IMR-90 (cell line): Measurements from ENCODE around the gene HDGFL2. TPM values are rescaled to one million over a fixed set of nuclear protein-coding genes. Genes with fewer than 3 reads are reported as not detected.

Source experiments
- ATAC-seq: fragments of 200-7000 bp; cut with Tn5 transposase; 2 replicates; pipeline ENCODE4 v1.9.1; 2020; ENCODE audit warnings: low read depth, mild to moderate bottlenecking, moderate library complexity
- BruUV-seq: library from RNA; stranded (reverse); fragments of 400-500 nt; replicated peaks from 2 replicates; lab custom pipeline; 2021; lab: Mats Ljungman, UMichigan
- CTCF ChIA-PET: fragments of 300-600 bp; formaldehyde crosslinking; extraction: SDS; loops from one replicate; lab custom pipeline; 2021; ENCODE audit warnings: antibody characterized with exemption; lab: Yijun Ruan, JAX
- POLR2A ChIA-PET: fragments of 300-600 bp; sonication (Branson Sonifier 250); formaldehyde crosslinking; loops from one replicate; lab custom pipeline; 2022; ENCODE audit warnings: antibody characterized with exemption; ENCODE audit not compliant: unreplicated experiment; lab: Charles Lee
- DNase-seq: peaks from one replicate; pipeline ENCODE4 v3.0.0; 2013
- H2AFZ ChIP-seq: replicated peaks from 2 replicates; pipeline ENCODE3; 2013; ENCODE audit warnings: low read length, mild to moderate bottlenecking; ENCODE audit not compliant: poor library complexity
- H2AK5ac ChIP-seq: 2 replicates; pipeline ENCODE4 v1.6.1; 2013; ENCODE audit warnings: low read depth, low read length, inconsistent platforms
- H2AK9ac ChIP-seq: replicated peaks from 2 replicates; pipeline ENCODE3; 2013; ENCODE audit warnings: mild to moderate bottlenecking, low read depth, low read length, moderate library complexity; ENCODE audit not compliant: poor library complexity
- H2BK120ac ChIP-seq: 2 replicates; pipeline ENCODE4 v1.6.1; 2013; ENCODE audit warnings: low read depth, low read length, inconsistent platforms
- H2BK15ac ChIP-seq: 3 replicates; pipeline ENCODE4 v1.6.1; 2013; ENCODE audit warnings: low read depth, low read length, inconsistent platforms
- H2BK20ac ChIP-seq: 2 replicates; pipeline ENCODE4 v1.6.1; 2013; ENCODE audit warnings: low read depth, mild to moderate bottlenecking, inconsistent platforms, low read length, moderate library complexity
- H2BK5ac ChIP-seq: 2 replicates; pipeline ENCODE4 v1.6.1; 2013; ENCODE audit warnings: mild to moderate bottlenecking, low read depth, low read length, inconsistent platforms; ENCODE audit not compliant: poor library complexity, severe bottlenecking
- H3K14ac ChIP-seq: replicated peaks from 2 replicates; pipeline ENCODE4 v1.6.1; 2013; ENCODE audit warnings: low read depth, low read length, inconsistent platforms
- H3K18ac ChIP-seq: 2 replicates; pipeline ENCODE4 v1.6.1; 2013; ENCODE audit warnings: low read depth, low read length, control low read depth
- H3K23ac ChIP-seq: 2 replicates; pipeline ENCODE4 v1.6.1; 2013; ENCODE audit warnings: low read depth, low read length, inconsistent platforms
- H3K27ac ChIP-seq: 2 replicates; pipeline ENCODE4 v1.5.1; 2013; ENCODE audit warnings: mild to moderate bottlenecking, control low read depth, low read length; ENCODE audit not compliant: insufficient read depth
- H3K27me3 ChIP-seq: 2 replicates; pipeline ENCODE4 v1.6.1; 2013; ENCODE audit warnings: low read length; ENCODE audit not compliant: control insufficient read depth, insufficient read depth
- H3K36me3 ChIP-seq: 2 replicates; pipeline ENCODE4 v1.6.1; 2013; ENCODE audit warnings: low read length, mixed read lengths; ENCODE audit not compliant: control insufficient read depth, insufficient read depth
- H3K4ac ChIP-seq: 2 replicates; pipeline ENCODE4 v1.6.1; 2013; ENCODE audit warnings: low read depth, low read length, inconsistent platforms
- H3K4me1 ChIP-seq: 2 replicates; pipeline ENCODE4 v1.6.1; 2013; ENCODE audit warnings: low read length, mixed read lengths; ENCODE audit not compliant: control insufficient read depth, insufficient read depth
- H3K4me2 ChIP-seq: 2 replicates; pipeline ENCODE4 v1.6.1; 2013; ENCODE audit warnings: low read depth, mild to moderate bottlenecking, control low read depth, low read length, moderate library complexity
- H3K4me3 ChIP-seq: 2 replicates; pipeline ENCODE4 v1.5.1; 2013; ENCODE audit warnings: low read depth, mild to moderate bottlenecking, control low read depth, low read length, moderate library complexity; ENCODE audit not compliant: insufficient read depth
- H3K56ac ChIP-seq: 2 replicates; pipeline ENCODE4 v1.6.1; 2013; ENCODE audit warnings: low read length, inconsistent platforms; ENCODE audit not compliant: insufficient read depth; ENCODE audit errors: extremely low read depth
- H3K79me1 ChIP-seq, 2 experiments: 2 replicates each; pipeline ENCODE4 v1.6.1; 2013; ENCODE audit warnings: low read length in 2 of 2, inconsistent platforms in 1 of 2, low read depth in 1 of 2
- H3K9ac ChIP-seq: 2 replicates; pipeline ENCODE4 v1.6.1; 2013; ENCODE audit warnings: low read depth, low read length, control low read depth
- H3K9me1 ChIP-seq: 2 replicates; pipeline ENCODE4 v1.6.1; 2013; ENCODE audit warnings: low read length, inconsistent platforms; ENCODE audit not compliant: insufficient read depth
- H3K9me3 ChIP-seq: 2 replicates; pipeline ENCODE4 v1.6.1; 2013; ENCODE audit warnings: low read length; ENCODE audit not compliant: control insufficient read depth, insufficient read depth
- H4K20me1 ChIP-seq: 2 replicates; pipeline ENCODE4 v1.6.1; 2013; ENCODE audit warnings: low read length, inconsistent platforms; ENCODE audit not compliant: insufficient read depth
- H4K5ac ChIP-seq: 2 replicates; pipeline ENCODE4 v1.6.1; 2013; ENCODE audit warnings: mild to moderate bottlenecking, low read depth, low read length, control low read depth
- H4K8ac ChIP-seq, 2 experiments: 2 replicates each; pipeline ENCODE4 v1.6.1; 2013; ENCODE audit warnings: low read depth in 2 of 2, low read length in 2 of 2, control low read depth in 1 of 2, inconsistent platforms in 1 of 2
- H4K91ac ChIP-seq: 2 replicates; pipeline ENCODE4 v1.6.1; 2013; ENCODE audit warnings: low read depth, low read length, inconsistent platforms; ENCODE audit not compliant: insufficient read depth
- CTCF ChIP-seq: conservative IDR thresholded peaks from 2 replicates; pipeline ENCODE4 v1.5.1; 2012; ENCODE audit warnings: mild to moderate bottlenecking, low read depth, low read length, improper control_type of control experiment
- ELK1 ChIP-seq: fragments of 150-350 bp; IDR thresholded peaks from 2 replicates; pipeline ENCODE4 v1.6.1; 2016; ENCODE audit warnings: low read depth, mild to moderate bottlenecking, low read length, moderate library complexity, borderline replicate concordance
- FOS ChIP-seq: fragments of 150-350 bp; IDR thresholded peaks from 2 replicates; pipeline ENCODE4 v1.6.1; 2016; ENCODE audit warnings: low read depth, low read length
- RAD21 ChIP-seq: IDR thresholded peaks from 2 replicates; pipeline ENCODE4 v1.6.1; 2012; ENCODE audit warnings: low read length, improper control_type of control experiment
- RFX5 ChIP-seq: IDR thresholded peaks from 2 replicates; pipeline ENCODE4 v1.8.0; 2012; ENCODE audit warnings: low read depth, mild to moderate bottlenecking, low read length, moderate library complexity
- whole genome bisulfite sequencing, 2 experiments: methylation state at CpG; one replicate each; pipeline versions ENCODE4 v1.1.5 to v1.1.7; 2013; ENCODE audit warnings: missing lambda C conversion rate in 2 of 2; ENCODE audit not compliant: insufficient read length in 1 of 2; ENCODE audit errors: extremely low coverage in 2 of 2; 5-methylcytosine and 5-hydroxymethylcytosine counted together
- dilution Hi-C: fragments of 300-500 bp; cut with HindIII; formaldehyde crosslinking; loops from one replicate; pipeline ENCODE4 v1.14.3; 2018; ENCODE audit warnings: low sequenced_read_pairs; ENCODE audit not compliant: unreplicated experiment
- in situ Hi-C: fragments of 300-500 bp; cut with MboI; formaldehyde crosslinking; loops from 3 replicates; pipeline ENCODE4 v1.14.3; 2019; ENCODE audit warnings: low sequenced_read_pairs, inconsistent platforms, mixed read lengths
- intact Hi-C: fragments of 100-400 bp; cut with micrococcal nuclease; formaldehyde crosslinking; loops from 2 replicates; pipeline ENCODE4 v1.10.0; 2022
- polyA plus RNA-seq, 3 experiments: library from polyadenylated mRNA; depleted of rRNA; stranded (reverse); fragments of >200 nt; gene quantifications; 2 replicates each; pipeline ENCODE4 v1.2.3, GENCODE V29; 2012; ENCODE audit warnings: low replicate concordance in 1 of 3
- total RNA-seq: library from RNA; depleted of rRNA; stranded (reverse); fragments of >200 nt; gene quantifications from 2 replicates; pipeline ENCODE4 v1.2.3, GENCODE V29; 2012
- TF ChIP-seq, protein P1 (sequence below): fragments of 150-350 bp; IDR thresholded peaks from 2 replicates; pipeline ENCODE4 v1.6.1; 2017; ENCODE audit warnings: mild to moderate bottlenecking, antibody characterized with exemption, low read length, low read depth

HDGFL2 gene
- total and polyA plus RNA-seq, 2 of the 4 experiments (the other 2 are of a cell fraction): 35.8 to 48.5 TPM

DNA sequence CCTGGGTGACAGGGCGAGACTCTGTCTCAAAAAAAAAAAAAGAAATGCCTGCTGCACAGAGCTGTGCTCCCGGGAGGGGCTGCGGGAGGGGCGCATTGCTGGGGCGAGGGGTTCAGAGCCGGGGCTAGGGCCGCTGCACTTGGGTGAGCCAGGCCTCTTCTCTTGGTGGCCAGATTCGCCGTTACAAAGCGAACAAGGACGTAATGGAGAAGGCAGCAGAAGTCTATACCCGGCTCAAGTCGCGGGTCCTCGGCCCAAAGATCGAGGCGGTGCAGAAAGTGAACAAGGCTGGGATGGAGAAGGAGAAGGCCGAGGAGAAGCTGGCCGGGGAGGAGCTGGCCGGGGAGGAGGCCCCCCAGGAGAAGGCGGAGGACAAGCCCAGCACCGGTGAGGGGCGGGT is 27.2 kb downstream of the HDGFL2 start:
- Histone ChIP-seq H2AK5ac (no peak overlapping the region), H3K27ac (no peak overlapping the region), H3K56ac (no peak overlapping the region), H2BK15ac (no peak overlapping the region), H3K14ac (no peak overlapping the region), H3K9me1 (no peaks in the 10 kb centered on the region), H2AFZ (no peak overlapping the region), H4K20me1 (no peaks in the 10 kb centered on the region), H3K4me2 (no peak overlapping the region), H4K8ac (no peak overlapping the region), H3K36me3 (peaks cover 73% of the 10 kb centered on the region), H3K23ac (no peak overlapping the region), H3K27me3 (no peaks in the 10 kb centered on the region), H3K9me3 (no peaks in the 10 kb centered on the region), H3K18ac (no peak overlapping the region), H2AK9ac (no peak overlapping the region), H2BK20ac (no peak overlapping the region), H3K4me3 (no peak overlapping the region), H3K4me1 (no peaks in the 10 kb centered on the region), H3K4ac (no peak overlapping the region), H4K91ac (no peak overlapping the region), H2BK5ac (no peak overlapping the region), H3K9ac (no peak overlapping the region), H4K5ac (no peak overlapping the region), H3K79me1 (no peaks in the 10 kb centered on the region), H2BK120ac (no peak overlapping the region)
- intact Hi-C loops: no loop called here
- BruUV-seq: no TSS peak
- in situ Hi-C loops: no loop called here
- WGBS, 2 experiments: 100% methylated on average over 11 of the region's 23 CpGs; no CpG with 5 or more reads in 1 of the 2 experiments
- ChIA-PET CTCF (no interaction called here), POLR2A (no interaction called here)
- ATAC-seq (no peak), DNase-seq (no peak)
- TF ChIP-seq RFX5: no peak
- TF ChIP-seq, protein P1, sequence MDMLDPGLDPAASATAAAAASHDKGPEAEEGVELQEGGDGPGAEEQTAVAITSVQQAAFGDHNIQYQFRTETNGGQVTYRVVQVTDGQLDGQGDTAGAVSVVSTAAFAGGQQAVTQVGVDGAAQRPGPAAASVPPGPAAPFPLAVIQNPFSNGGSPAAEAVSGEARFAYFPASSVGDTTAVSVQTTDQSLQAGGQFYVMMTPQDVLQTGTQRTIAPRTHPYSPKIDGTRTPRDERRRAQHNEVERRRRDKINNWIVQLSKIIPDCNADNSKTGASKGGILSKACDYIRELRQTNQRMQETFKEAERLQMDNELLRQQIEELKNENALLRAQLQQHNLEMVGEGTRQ: no peak
- no peak for TF ChIP-seq FOS
- no peak for TF ChIP-seq CTCF
- TF ChIP-seq RAD21: no peak
- no peak for TF ChIP-seq ELK1
- dilution Hi-C loops: no loop called here
